GM21786 (cell line): ENCODE results near the gene POLN.
"Not testable (repeated sequence)": the region's sequence is repeated elsewhere in the genome, so short reads cannot be mapped to it uniquely, and the experiment has no call there.

Experiments
- ATAC-seq: cut with Tn5 transposase; IDR thresholded peaks from one replicate; pipeline ENCODE4 v1.9.1; 2021; ENCODE audit not compliant: unreplicated experiment

The POLN gene

GRCh38 chr4:2044542-2045517, 197.1 kb downstream of the POLN start:
- ATAC-seq, result no peak

GRCh38 chr4:2044119-2044485, 197.8 kb downstream of the POLN start:
- no peak for ATAC-seq

GRCh38 chr4:2043396-2044118, 198.4 kb downstream of the POLN start:
- ATAC-seq, result no peak

GRCh38 chr4:2042947-2043395, 198.9 kb downstream of the POLN start:
- ATAC-seq, result no peak

- ATAC-seq, result peak; percentile 22
These were observed 199.5 kb downstream of the POLN start for GRCh38 chr4:2042204-2042946.

GRCh38 chr4:2041239-2042130, 200.4 kb downstream of the POLN start:
- ATAC-seq, result peak; percentile 56

- no peak for ATAC-seq
These were observed 201.3 kb downstream of the POLN start for GRCh38 chr4:2040391-2041238.

- ATAC-seq, result no peak
These were observed 205.1 kb downstream of the POLN start for GRCh38 chr4:2036866-2037265.

- no peak for ATAC-seq
These were observed 205.6 kb downstream of the POLN start for GRCh38 chr4:2036327-2036726.

- not testable (repeated sequence) for ATAC-seq
These were observed 210.8 kb downstream of the POLN start for GRCh38 chr4:2031161-2031560.

- ATAC-seq, result not testable (repeated sequence)
These were observed 214.8 kb downstream of the POLN start for GRCh38 chr4:2027120-2027519.

- no peak for ATAC-seq
These were observed 216.1 kb downstream of the POLN start for GRCh38 chr4:2025817-2026216.

- no peak for ATAC-seq
These were observed 217.2 kb downstream of the POLN start for GRCh38 chr4:2024683-2025082.
